Endothelial cell of umbilical vein (primary cell): Measurements from ENCODE around the gene CFAP161. TPM values are rescaled to one million over a fixed set of nuclear protein-coding genes. Genes with fewer than 3 reads are reported as not detected.

Experiments
- BruUV-seq: library from RNA; stranded (reverse); fragments of 400-500 nt; replicated peaks from 2 replicates; lab custom pipeline; 2021; lab: Mats Ljungman, UMichigan
- CTCF ChIA-PET: fragments of 300-600, 350-600 bp; sonication (Branson Sonifier 250); formaldehyde crosslinking; loops from one replicate; lab custom pipeline; 2021; ENCODE audit warnings: antibody characterized with exemption, inconsistent platforms; lab: Charles Lee
- POLR2A ChIA-PET: fragments of 300-600, 350-600 bp; sonication (Branson Sonifier 250); formaldehyde crosslinking; loops from one replicate; lab custom pipeline; 2021; ENCODE audit warnings: antibody characterized with exemption, inconsistent platforms; lab: Charles Lee
- DNase-seq: peaks from one replicate; pipeline ENCODE4 v3.0.0-alpha.2; 2011; ENCODE audit warnings: low read depth, low spot score
- FAIRE-seq: peaks from 2 replicates; lab custom pipeline; 2011; peaks lifted over from hg19 to GRCh38; lab: Jason Lieb, UNC
- H2AFZ ChIP-seq: 2 replicates; pipeline ENCODE4 v1.6.0; 2012; ENCODE audit warnings: low read depth, low read length, control low read depth, inconsistent platforms
- H3K27ac ChIP-seq: 2 replicates; pipeline ENCODE4 v1.5.1; 2011; ENCODE audit warnings: low read depth, mild to moderate bottlenecking, control low read depth, low read length, moderate library complexity; ENCODE audit not compliant: insufficient read depth
- H3K27me3 ChIP-seq, 2 experiments: 2 replicates each; pipeline versions ENCODE4 v1.6.0 to v1.6.1; 2011; ENCODE audit warnings: low read length in 2 of 2, mixed read lengths in 1 of 2; ENCODE audit not compliant: control insufficient read depth in 2 of 2, insufficient read depth in 2 of 2
- H3K36me3 ChIP-seq, 2 experiments: 2 replicates in 1 of 2; 3 replicates in 1 of 2; pipeline ENCODE4 v1.5.1; 2011; ENCODE audit warnings: low read length in 2 of 2, mild to moderate bottlenecking in 1 of 2, moderate library complexity in 1 of 2; ENCODE audit not compliant: control insufficient read depth in 2 of 2, insufficient read depth in 2 of 2; ENCODE audit errors: extremely low read depth in 1 of 2
- H3K4me1 ChIP-seq: 3 replicates; pipeline ENCODE4 v1.5.1; 2011; ENCODE audit warnings: mild to moderate bottlenecking, low read length; ENCODE audit not compliant: control insufficient read depth, insufficient read depth; ENCODE audit errors: extremely low read depth
- H3K4me2 ChIP-seq: 2 replicates; pipeline ENCODE4 v1.6.1; 2011; ENCODE audit warnings: low read length, control low read depth, mixed read lengths; ENCODE audit not compliant: insufficient read depth
- H3K4me3 ChIP-seq, 3 experiments: fragments of 200-600 bp in 1 of 3; sonication (generic), shearing (Covaris generic) in 1 of 3; replicated peaks in 1 of 3; 2 replicates each; pipeline ENCODE4 v1.5.1; 2011 to 2016; ENCODE audit warnings: control low read depth in 3 of 3, low read length in 3 of 3, mild to moderate bottlenecking in 2 of 3, inconsistent platforms in 1 of 3, low read depth in 1 of 3, moderate library complexity in 1 of 3; ENCODE audit not compliant: insufficient read depth in 1 of 3
- H3K79me2 ChIP-seq: 2 replicates; pipeline ENCODE4 v1.6.0; 2012; ENCODE audit warnings: low read length, inconsistent platforms; ENCODE audit not compliant: control insufficient read depth, insufficient read depth
- H3K9ac ChIP-seq: replicated peaks from 2 replicates; pipeline ENCODE3; 2011; ENCODE audit warnings: low read length, control low read depth; ENCODE audit not compliant: insufficient read depth; ENCODE audit errors: extremely low read depth
- H3K9me1 ChIP-seq: replicated peaks from 3 replicates; pipeline ENCODE4 v1.6.0; 2011; ENCODE audit warnings: mild to moderate bottlenecking, low read length; ENCODE audit not compliant: control insufficient read depth, insufficient read depth; ENCODE audit errors: extremely low read depth
- H3K9me3 ChIP-seq: replicated peaks from 2 replicates; pipeline ENCODE4 v1.5.1; 2012; ENCODE audit warnings: low read length, inconsistent platforms; ENCODE audit not compliant: control insufficient read depth, insufficient read depth
- H4K20me1 ChIP-seq: replicated peaks from 2 replicates; pipeline ENCODE3; 2011; ENCODE audit warnings: mild to moderate bottlenecking, low read length; ENCODE audit not compliant: control insufficient read depth, insufficient read depth; ENCODE audit errors: extremely low read depth
- CTCF ChIP-seq, 2 donors: IDR thresholded peaks; 1 replicate in 1 of 2; 2 replicates in 1 of 2; pipeline ENCODE4 v1.5.1; 2011; ENCODE audit warnings: low read length in 2 of 2, mild to moderate bottlenecking in 2 of 2, moderate library complexity in 2 of 2, control low read depth in 1 of 2, inconsistent platforms in 1 of 2, low read depth in 1 of 2; ENCODE audit not compliant: insufficient read depth in 1 of 2; ENCODE audit errors: extremely low read depth in 1 of 2
- EZH2 ChIP-seq: IDR thresholded peaks from 2 replicates; pipeline ENCODE4 v1.6.1; 2012; ENCODE audit warnings: borderline replicate concordance, low read depth, mild to moderate bottlenecking, moderate library complexity, low read length, inconsistent platforms; ENCODE audit not compliant: severe bottlenecking
- FOS ChIP-seq: IDR thresholded peaks from 2 replicates; pipeline ENCODE4 v1.6.1; 2011; ENCODE audit warnings: mild to moderate bottlenecking, low read length, moderate library complexity, borderline replicate concordance; ENCODE audit not compliant: insufficient read depth
- GATA2 ChIP-seq: IDR thresholded peaks from 2 replicates; pipeline ENCODE4 v1.7.0; 2011; ENCODE audit warnings: low read depth, mild to moderate bottlenecking, moderate library complexity, mixed read lengths, low read length; ENCODE audit not compliant: insufficient read length, insufficient read depth
- JUN ChIP-seq: IDR thresholded peaks from 2 replicates; pipeline ENCODE4 v1.6.1; 2011; ENCODE audit warnings: borderline replicate concordance, low read depth; ENCODE audit not compliant: insufficient read length, insufficient read depth
- MAX ChIP-seq: IDR thresholded peaks from 2 replicates; pipeline ENCODE4 v1.6.1; 2011; ENCODE audit not compliant: insufficient read depth, insufficient read length
- MYC ChIP-seq: IDR thresholded peaks from one replicate; pipeline ENCODE4 v1.6.1; 2011; ENCODE audit warnings: mild to moderate bottlenecking, low read depth, low read length
- POLR2A ChIP-seq: IDR thresholded peaks from 2 replicates; pipeline ENCODE4 v1.6.1; 2012; ENCODE audit warnings: low read depth, mild to moderate bottlenecking, control low read depth, low read length
- POLR2AphosphoS5 ChIP-seq: IDR thresholded peaks from 2 replicates; pipeline ENCODE4 v1.6.1; 2012; ENCODE audit warnings: low read depth, mild to moderate bottlenecking, control low read depth, low read length, moderate library complexity; ENCODE audit not compliant: insufficient read depth
- dilution Hi-C: fragments of 300-500 bp; cut with MboI; formaldehyde crosslinking; loops from one replicate; pipeline ENCODE4 v1.15.0; 2019; ENCODE audit warnings: low sequenced_read_pairs; ENCODE audit not compliant: extremely low pct_ligation_motif_present
- intact Hi-C: fragments of 100-400 bp; cut with micrococcal nuclease; formaldehyde crosslinking; loops from one replicate; pipeline ENCODE4 v1.10.0; 2022
- polyA plus RNA-seq, 4 experiments: library from polyadenylated mRNA; depleted of rRNA in 3 of 4; stranded (reverse) in 3 of 4; unstranded in 1 of 4; fragments of >200 nt; gene quantifications; 2 replicates each; pipeline versions ENCODE4 v1.2.1 to v1.2.3, GENCODE V29; 2011 to 2012; ENCODE audit warnings: missing spikeins in 1 of 4
- total RNA-seq: library from RNA; stranded (reverse); gene quantifications from 2 replicates; pipeline ENCODE4 v1.2.3, GENCODE V29; 2021

Gene CFAP161
- total and polyA plus RNA-seq, 2 donors (not counting 3 experiments of a cell fraction or from before 2014, with no cell fraction given): 0.08 TPM; not detected in 1

- DNase-seq (no peak), FAIRE-seq (no peak)
- BruUV-seq: no TSS peak
- Histone ChIP-seq H3K4me3 (no peak overlapping the region), H3K79me2 (no peaks in the 10 kb centered on the region), H3K27me3 (peaks cover 0 to 7% of the 10 kb centered on the region in 2 experiments), H3K36me3 (no peaks in the 10 kb centered on the region), H3K27ac (no peak overlapping the region), H2AFZ (no peak overlapping the region), H4K20me1 (no peaks in the 10 kb centered on the region), H3K4me1 (peaks cover 10% of the 10 kb centered on the region), H3K9ac (no peak overlapping the region), H3K9me3 (no peaks in the 10 kb centered on the region), H3K9me1 (no peaks in the 10 kb centered on the region), H3K4me2 (no peak overlapping the region)
- dilution Hi-C loops (no loop called here), intact Hi-C loops (no loop called here)
- ChIA-PET CTCF (interaction anchor here (0.9 to 4.7 kb wide), 3 partner anchors 9 to 149 kb away, joined by 3 to 33 read pairs (median 3); no protein-coding TSS in a partner anchor), POLR2A (no interaction called here)
- TF ChIP-seq CTCF (IDR thresholded peaks at IDR 0.05; ENCODE audit: extremely low read depth in 1 of 2, insufficient read depth in 1 of 2, low read depth in 1 of 2, low read length in 2 of 2) (no peak), EZH2 (no peak), MAX (no peak), FOS (no peak)
Observed at GRCh38 chr15:81117136-81117535, 16.9 kb upstream of the CFAP161 start.

- no TSS peak for BruUV-seq
- DNase-seq (no peak), FAIRE-seq (no peak)
- Histone ChIP-seq H3K9me3 (no peaks in the 10 kb centered on the region), H3K79me2 (no peaks in the 10 kb centered on the region), H3K9ac (no peak overlapping the region), H3K4me2 (no peak overlapping the region), H3K4me3 (no peak overlapping the region), H3K9me1 (no peaks in the 10 kb centered on the region), H3K36me3 (no peaks in the 10 kb centered on the region), H3K4me1 (peaks cover 10% of the 10 kb centered on the region), H3K27me3 (peaks cover 0 to 7% of the 10 kb centered on the region in 2 experiments), H4K20me1 (no peaks in the 10 kb centered on the region), H3K27ac (no peak overlapping the region), H2AFZ (no peak overlapping the region)
- dilution Hi-C loops (no loop called here), intact Hi-C loops (no loop called here)
- TF ChIP-seq POLR2AphosphoS5 (no peak), CTCF (IDR thresholded peaks at IDR 0.05; ENCODE audit: extremely low read depth in 1 of 2, insufficient read depth in 1 of 2, low read depth in 1 of 2, low read length in 2 of 2) (no peak), GATA2 (no peak), EZH2 (no peak), FOS (no peak), JUN (no peak), MYC (no peak), POLR2A (no peak), MAX (no peak)
- POLR2A ChIA-PET: no interaction called here
- CTCF ChIA-PET: interaction anchor here (0.9 to 4.7 kb wide), 3 partner anchors 8 to 148 kb away, joined by 3 to 33 read pairs (median 3); no protein-coding TSS in a partner anchor
Observed at GRCh38 chr15:81117581-81117980, 16.5 kb upstream of the CFAP161 start.
